ENCODE measurements around the gene VMAC.

DNA sequence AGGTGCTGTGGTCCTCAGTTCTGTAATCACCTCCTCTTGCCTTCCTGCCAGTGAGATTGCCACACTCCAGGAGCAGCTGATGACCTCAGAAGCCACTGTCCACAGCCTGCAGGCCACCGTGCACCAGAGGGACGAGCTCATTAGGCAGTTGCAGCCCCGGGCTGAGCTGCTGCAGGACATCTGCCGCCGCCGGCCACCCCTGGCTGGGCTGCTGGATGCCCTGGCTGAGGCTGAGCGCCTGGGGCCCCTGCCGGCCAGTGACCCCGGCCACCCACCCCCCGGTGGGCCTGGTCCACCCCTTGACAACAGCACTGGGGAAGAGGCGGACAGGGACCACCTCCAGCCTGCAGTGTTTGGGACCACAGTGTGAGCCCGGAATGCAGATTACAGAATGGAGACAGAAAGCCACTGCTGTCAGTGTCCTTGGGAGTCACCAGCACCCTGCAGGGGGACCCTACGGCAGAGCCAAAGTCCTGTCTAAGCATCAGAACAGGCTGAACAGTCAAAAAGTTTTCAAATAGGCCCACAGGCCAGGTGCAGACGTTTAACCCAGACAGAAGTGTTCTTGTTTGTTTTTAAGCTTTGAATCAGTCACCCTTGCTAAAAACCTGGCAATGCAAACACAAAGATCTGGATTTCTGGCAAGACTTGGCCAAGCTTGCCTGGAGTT, 4.2 kb downstream of the VMAC start:
- TF ChIP-seq, protein P1, sequence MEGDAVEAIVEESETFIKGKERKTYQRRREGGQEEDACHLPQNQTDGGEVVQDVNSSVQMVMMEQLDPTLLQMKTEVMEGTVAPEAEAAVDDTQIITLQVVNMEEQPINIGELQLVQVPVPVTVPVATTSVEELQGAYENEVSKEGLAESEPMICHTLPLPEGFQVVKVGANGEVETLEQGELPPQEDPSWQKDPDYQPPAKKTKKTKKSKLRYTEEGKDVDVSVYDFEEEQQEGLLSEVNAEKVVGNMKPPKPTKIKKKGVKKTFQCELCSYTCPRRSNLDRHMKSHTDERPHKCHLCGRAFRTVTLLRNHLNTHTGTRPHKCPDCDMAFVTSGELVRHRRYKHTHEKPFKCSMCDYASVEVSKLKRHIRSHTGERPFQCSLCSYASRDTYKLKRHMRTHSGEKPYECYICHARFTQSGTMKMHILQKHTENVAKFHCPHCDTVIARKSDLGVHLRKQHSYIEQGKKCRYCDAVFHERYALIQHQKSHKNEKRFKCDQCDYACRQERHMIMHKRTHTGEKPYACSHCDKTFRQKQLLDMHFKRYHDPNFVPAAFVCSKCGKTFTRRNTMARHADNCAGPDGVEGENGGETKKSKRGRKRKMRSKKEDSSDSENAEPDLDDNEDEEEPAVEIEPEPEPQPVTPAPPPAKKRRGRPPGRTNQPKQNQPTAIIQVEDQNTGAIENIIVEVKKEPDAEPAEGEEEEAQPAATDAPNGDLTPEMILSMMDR (IDR thresholded peaks at IDR 0.05), result no peak
- TF ChIP-seq POLR2A (IDR thresholded peaks at IDR 0.05) (no peak), EP300 (IDR thresholded peaks at IDR 0.05) (no peak)

All from ovary (tissue), 3 donors.